ENCODE measurements around the gene CC2D2B. TPM values are rescaled to one million over a fixed set of nuclear protein-coding genes. Genes with fewer than 3 reads are reported as not detected.
"Not testable (repeated sequence)": the region's sequence is repeated elsewhere in the genome, so short reads cannot be mapped to it uniquely, and the experiment has no call there.

CC2D2B gene
- total and polyA plus RNA-seq, 12 donors, result 0.14 to 1.8 (median 0.79) TPM

GRCh38 chr10:95976362-95977229 lies 68.8 kb downstream of the CC2D2B start:
- DNase-seq, result no peak
- 83 to 95% methylated on average over 8 to 9 of the region's 9 CpGs for WGBS, 2 donors
- TF ChIP-seq CTCF (IDR thresholded peaks at IDR 0.05), result no peak
- intact Hi-C loops (cut with DNase I), result no loop called here
- ATAC-seq, result no peak
- H3K27ac ChIP-seq, result no peak overlapping the region
- no peaks in the 10 kb centered on the region for H3K27me3 ChIP-seq
- H3K4me1 ChIP-seq, result peaks cover 0 to 5% (median 0%) of the 10 kb centered on the region in 9 donors
- H3K4me3 ChIP-seq, result no peak overlapping the region
- H3K36me3 ChIP-seq, result no peaks in the 10 kb centered on the region
- no peaks in the 10 kb centered on the region for H3K9me3 ChIP-seq

- Histone ChIP-seq H3K9me3 (no peaks in the 10 kb centered on the region), H3K27ac (no peak overlapping the region), H3K4me3 (no peak overlapping the region), H3K4me1 (no peaks in the 10 kb centered on the region), H3K27me3 (no peaks in the 10 kb centered on the region), H3K36me3 (no peaks in the 10 kb centered on the region)
- no peak for TF ChIP-seq CTCF (IDR thresholded peaks at IDR 0.05)
- DNase-seq, result no peak
- 82 to 97% methylated on average over 2 of the region's 2 CpGs for WGBS, 2 donors
- intact Hi-C loops (cut with DNase I), result no loop called here
- no peak for ATAC-seq
Observed at GRCh38 chr10:95982200-95982599, 74.4 kb downstream of the CC2D2B start.

GRCh38 chr10:95987685-95988426 lies 80.1 kb downstream of the CC2D2B start:
- intact Hi-C loops (cut with DNase I), result no loop called here
- TF ChIP-seq CTCF (IDR thresholded peaks at IDR 0.05), result no peak

GRCh38 chr10:95988702-95989101 lies 80.9 kb downstream of the CC2D2B start:
- no peak for DNase-seq
- H3K9me3 ChIP-seq, result no peaks in the 10 kb centered on the region
- TF ChIP-seq CTCF (IDR thresholded peaks at IDR 0.05), result no peak
- ATAC-seq, result no peak
- 78 to 89% methylated on average over 3 of the region's 3 CpGs for WGBS, 2 donors
- H3K4me1 ChIP-seq, result no peaks in the 10 kb centered on the region
- intact Hi-C loops (cut with DNase I), result no loop called here
- no peak overlapping the region for H3K4me3 ChIP-seq
- no peaks in the 10 kb centered on the region for H3K36me3 ChIP-seq
- H3K27ac ChIP-seq, result no peak overlapping the region
- H3K27me3 ChIP-seq, result no peaks in the 10 kb centered on the region

More at GRCh38 chr10:95987685-95988426, 80.1 kb downstream of the CC2D2B start:
- 47 to 58% methylated on average over 2 of the region's 2 CpGs for WGBS, 2 donors
- Histone ChIP-seq H3K9me3 (no peaks in the 10 kb centered on the region), H3K4me3 (no peak overlapping the region), H3K27me3 (no peaks in the 10 kb centered on the region), H3K4me1 (no peaks in the 10 kb centered on the region), H3K36me3 (no peaks in the 10 kb centered on the region), H3K27ac (no peak overlapping the region)
- ATAC-seq (no peak), DNase-seq (no peak)

- H3K4me3 ChIP-seq; H3K36me3 ChIP-seq; intact Hi-C loops (cut with DNase I); H3K9me3 ChIP-seq; ATAC-seq; H3K27ac ChIP-seq; DNase-seq; H3K4me1 ChIP-seq; H3K27me3 ChIP-seq: not testable (repeated sequence)
- 78 to 94% methylated on average over 11 of the region's 11 CpGs for WGBS, 2 donors
Observed at GRCh38 chr10:95994376-95994775, 86.6 kb downstream of the CC2D2B start.
